Activated gamma-delta T cell treated with Interleukin-2 at 50 U/mL for 16 hours (primary cell): Measurements from ENCODE around the gene BSG.

Experiments used
- DNase-seq: peaks from one replicate; pipeline ENCODE4 v3.0.0-alpha.2; 2020

Gene BSG

DNA sequence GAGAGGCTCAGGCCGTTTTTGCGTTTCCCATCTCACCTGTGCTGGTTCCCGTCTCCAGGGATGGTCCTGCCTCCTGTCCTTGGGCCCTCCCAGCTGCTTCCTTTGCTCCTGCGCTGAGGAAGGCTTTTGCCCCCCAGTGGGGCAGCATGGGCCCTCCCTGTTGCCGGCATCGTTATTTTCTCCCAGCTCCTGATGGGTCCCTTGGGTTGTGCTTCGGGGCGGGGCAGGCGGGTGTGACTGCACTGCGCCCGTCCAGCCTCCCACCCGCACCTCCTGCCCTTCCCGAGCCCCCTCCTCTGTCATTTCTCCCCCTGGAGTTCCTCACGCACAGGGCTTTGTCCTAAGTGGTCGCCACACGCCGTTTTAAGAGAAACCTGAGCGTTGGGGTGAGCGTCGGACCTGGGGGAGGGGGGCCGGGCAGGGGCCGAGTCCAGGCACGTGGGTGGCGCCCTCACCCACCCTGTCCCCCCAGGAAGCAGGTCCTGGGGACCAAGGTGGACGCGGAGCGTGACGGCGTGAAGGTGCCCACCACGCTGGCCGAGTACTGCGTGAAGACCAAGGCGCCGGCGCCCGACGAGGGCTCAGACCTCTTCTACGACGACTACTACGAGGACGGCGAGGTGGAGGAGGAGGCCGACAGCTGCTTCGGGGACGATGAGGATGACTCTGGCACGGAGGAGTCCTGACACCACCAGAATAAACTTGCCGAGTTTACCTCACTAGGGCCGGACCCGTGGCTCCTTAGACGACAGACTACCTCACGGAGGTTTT lies 31.3 kb upstream of the BSG start:
- DNase-seq: no peak

DNA sequence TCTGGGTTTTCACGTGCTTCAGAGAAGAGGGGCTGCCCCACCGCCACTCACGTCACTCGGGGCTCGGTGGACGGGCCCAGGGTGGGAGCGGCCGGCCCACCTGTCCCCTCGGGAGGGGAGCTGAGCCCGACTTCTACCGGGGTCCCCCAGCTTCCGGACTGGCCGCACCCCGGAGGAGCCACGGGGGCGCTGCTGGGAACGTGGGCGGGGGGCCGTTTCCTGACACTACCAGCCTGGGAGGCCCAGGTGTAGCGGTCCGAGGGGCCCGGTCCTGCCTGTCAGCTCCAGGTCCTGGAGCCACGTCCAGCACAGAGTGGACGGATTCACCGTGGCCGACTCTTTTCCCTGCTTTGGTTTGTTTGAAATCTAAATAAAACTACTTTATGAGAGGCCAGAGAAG lies 30.7 kb upstream of the BSG start:
- no peak for DNase-seq

DNA sequence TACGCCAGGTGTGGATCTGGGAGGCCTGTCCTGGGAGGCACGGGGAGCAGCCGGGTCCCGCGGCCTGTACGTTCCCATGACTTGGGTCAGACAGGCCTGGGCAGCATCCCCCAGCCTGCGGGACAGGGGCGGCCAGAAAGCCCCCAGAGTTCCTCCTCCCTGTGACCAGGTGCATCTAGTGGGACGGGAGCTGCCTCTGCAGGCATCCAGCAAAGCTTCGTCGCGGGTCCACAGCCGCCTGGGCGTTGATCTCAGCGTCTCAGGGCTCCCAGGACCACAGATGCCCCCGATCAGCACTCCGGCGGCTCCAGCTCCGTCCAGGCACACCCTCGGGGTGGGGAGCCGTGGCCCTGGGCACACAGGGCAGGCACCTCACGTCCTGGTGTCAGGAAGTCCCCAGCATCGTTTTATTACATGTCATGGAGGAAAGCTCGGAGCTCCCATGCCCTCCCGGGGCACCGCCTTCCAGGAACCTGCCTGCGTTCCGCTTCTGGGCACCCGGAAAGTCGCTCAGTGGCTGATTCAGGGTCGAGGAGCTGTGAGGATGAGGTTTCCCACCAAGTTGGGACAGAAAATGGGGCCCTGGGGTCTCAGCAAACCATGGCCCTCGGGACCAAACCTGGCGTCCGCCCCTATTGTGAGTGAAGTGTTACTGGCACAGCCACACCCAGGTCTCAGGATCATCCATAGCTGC lies 30.1 kb upstream of the BSG start:
- no peak for DNase-seq

DNA sequence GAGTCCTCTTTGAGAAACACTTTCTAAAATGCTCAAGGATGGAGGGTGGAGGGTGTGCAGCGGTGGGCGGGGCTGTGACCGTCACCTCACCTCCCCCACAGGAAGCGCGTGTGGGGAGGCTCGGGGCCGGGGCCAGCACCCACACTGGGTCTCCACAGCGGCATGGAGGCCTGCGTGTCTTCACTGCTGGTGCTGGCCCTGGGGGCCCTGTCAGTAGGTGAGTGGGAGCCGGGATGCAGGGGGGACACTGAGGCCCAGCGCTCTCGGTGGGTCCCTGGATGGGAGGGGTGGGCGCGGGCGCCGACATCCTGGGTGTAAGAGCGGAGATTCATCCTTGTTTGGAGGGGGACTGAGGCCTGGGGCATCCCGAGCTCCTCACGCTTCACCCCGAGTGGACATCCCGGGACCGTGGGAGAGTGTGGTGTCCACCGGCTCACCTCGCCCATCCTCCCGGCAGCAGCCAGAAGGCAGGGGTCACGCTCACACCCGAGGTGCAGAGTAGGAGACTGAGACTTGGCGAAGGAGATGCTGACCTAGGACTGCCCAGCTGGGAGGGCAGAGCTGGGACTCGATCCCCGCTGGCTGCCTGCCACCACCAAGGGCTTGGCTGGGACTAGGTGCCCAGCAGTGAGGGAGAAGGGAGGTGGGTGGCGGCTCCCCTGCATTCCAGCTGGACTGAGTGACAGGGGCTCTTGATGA lies 28.3 kb upstream of the BSG start, which contains the start of gene GZMM:
TSS of gene GZMM (plus strand) at position 144 of the 699 bp plus-strand sequence. CDS start at position 163, 19 bp downstream.
- DNase-seq: peak; percentile 81

DNA sequence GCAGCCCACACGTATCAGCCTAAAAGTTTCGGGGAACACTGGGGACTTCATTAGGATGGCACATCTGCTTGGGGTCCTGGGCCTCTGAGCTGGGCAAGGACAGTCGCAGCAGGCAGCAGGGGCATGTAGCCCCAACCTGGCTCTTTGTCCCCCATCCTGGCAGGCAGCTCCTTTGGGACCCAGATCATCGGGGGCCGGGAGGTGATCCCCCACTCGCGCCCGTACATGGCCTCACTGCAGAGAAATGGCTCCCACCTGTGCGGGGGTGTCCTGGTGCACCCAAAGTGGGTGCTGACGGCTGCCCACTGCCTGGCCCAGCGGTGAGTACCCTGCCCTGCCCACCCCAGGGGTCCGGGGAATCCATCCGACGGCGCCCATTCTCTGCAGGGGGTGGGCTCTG lies 25.3 kb upstream of the BSG start:
- DNase-seq: no peak

- no peak for DNase-seq
Observed at GRCh38 chr19:547836-548720, 24.3 kb upstream of the BSG start.

- no peak for DNase-seq
Observed at GRCh38 chr19:548886-549830, 23.2 kb upstream of the BSG start.

DNA sequence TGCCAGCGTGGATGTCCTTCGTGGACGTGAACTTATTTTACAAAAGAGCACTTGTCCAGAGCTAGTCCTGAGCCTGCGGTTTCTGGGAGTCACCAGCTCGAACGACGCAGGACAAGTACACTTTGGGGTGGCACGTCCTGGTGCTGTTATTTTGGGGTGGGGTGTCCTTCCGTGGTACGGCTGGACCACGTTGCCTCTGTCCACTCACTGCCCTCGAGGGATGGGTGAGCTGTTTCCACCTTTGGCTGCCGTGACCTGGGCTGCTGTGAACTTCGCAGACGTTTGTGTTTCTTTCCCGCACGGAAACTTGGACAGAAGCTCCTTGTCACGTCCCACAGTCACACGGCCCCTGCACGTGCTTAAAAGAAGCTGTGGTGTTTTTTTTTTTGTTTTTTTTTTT lies 17.6 kb upstream of the BSG start:
- no peak for DNase-seq

GRCh38 chr19:555474-555808 lies 17.0 kb upstream of the BSG start:
- DNase-seq: no peak

DNA sequence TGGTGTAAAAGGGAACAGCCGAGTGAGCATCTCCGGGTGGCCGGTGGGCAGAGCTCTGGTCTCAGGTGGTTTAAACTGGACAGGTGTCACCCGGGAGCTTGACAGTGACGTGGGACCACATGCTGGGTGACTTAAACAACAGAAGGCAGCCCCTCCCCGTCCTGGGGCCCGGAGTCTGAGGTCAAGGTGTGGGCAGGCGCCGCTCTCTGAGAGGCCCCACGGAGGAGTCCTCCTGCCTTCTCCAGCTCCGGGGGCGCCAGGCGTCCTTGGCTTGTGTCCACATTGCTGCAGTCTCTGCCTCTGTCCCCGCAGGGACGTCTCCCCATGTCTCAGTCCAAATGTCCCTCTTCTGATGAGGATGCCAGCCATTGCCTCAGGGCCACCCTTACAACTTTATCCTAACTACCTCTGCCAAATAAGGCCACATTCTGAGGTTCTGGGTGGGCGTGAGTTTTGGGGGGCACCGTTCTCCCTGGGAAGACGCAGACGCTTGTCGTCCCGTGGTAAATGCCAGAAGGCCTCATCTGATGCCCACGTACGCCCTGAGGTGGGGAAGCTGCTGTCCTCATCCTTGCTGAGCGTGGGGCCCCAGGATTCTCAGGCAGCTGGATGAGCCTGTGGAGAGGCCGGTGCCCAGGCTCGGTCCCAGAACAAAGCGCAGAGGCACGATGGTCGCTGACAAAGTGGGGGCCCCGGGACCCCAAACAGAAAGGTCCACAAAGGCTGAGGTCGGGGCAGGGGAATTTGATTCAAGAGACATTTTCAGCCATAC lies 15.6 kb upstream of the BSG start:
- DNase-seq: no peak

- no peak for DNase-seq
Observed at GRCh38 chr19:558770-559439, 13.5 kb upstream of the BSG start.

- DNase-seq: no peak
Observed at GRCh38 chr19:560121-560520, 12.3 kb upstream of the BSG start.

DNA sequence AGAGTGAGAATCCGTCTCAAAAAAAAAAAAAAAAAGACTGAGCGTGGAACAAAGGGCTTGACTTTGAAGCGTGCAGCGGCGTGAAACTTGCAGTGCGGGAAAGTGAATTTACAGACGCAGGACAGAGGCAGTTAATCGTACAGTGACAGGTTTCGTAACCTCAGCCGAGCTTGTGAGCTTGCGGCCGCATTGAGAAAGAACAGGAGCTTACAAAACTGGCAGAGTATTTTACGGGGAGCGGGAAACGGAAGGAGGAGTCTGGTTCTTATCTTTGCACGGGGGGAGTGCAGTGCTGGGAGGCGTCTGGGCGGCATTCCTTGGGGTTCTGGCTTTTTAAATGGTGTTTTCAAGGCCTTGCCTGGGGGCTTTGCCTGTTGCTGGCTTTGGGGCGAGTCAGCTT lies 6.0 kb upstream of the BSG start:
- no peak for DNase-seq

GRCh38 chr19:566844-567243 lies 5.6 kb upstream of the BSG start:
- DNase-seq: no peak

- no peak for DNase-seq
Observed at GRCh38 chr19:567296-567900, 5.0 kb upstream of the BSG start.

GRCh38 chr19:570251-570686 lies 2.1 kb upstream of the BSG start:
- DNase-seq: no peak

GRCh38 chr19:570937-571565 lies 1.3 kb upstream of the BSG start:
- peak; percentile 45 for DNase-seq

GRCh38 chr19:571566-571974 lies 826 bp upstream of the BSG start:
- DNase-seq: no peak

- DNase-seq: no peak
Observed at GRCh38 chr19:572743-573518, 535 bp downstream of the BSG start.
